OCI-LY1 (cell line): Measurements from ENCODE around the gene PXMP4.

Source experiments
- CTCF ChIP-seq: fragments of 200-600 bp; sonication (generic), shearing (Covaris generic); IDR thresholded peaks from 2 replicates; pipeline ENCODE4 v1.5.1; 2017; ENCODE audit warnings: mild to moderate bottlenecking, antibody characterized with exemption, low read length, moderate library complexity, mixed read lengths
- EZH2 ChIP-seq: fragments of 200-600 bp; sonication (generic), shearing (Covaris generic); IDR thresholded peaks from 2 replicates; pipeline ENCODE4 v1.8.0; 2017; ENCODE audit warnings: borderline replicate concordance, mixed run types, mild to moderate bottlenecking, antibody characterized with exemption, low read length, moderate library complexity, mixed read lengths

- TF ChIP-seq EZH2 (no peak), CTCF (no peak)
These were observed 17.2 kb downstream of the PXMP4 start for GRCh38 chr20:33702861-33703260.
